CD4-positive, alpha-beta T cell (primary cell): ENCODE data around the gene CHD9. TPM values are rescaled to one million over a fixed set of nuclear protein-coding genes. Genes with fewer than 3 reads are reported as not detected.

ENCODE experiments used
- ATAC-seq: fragments of 200-7000 bp; cut with Tn5 transposase; one replicate; pipeline ENCODE4 v1.10.0; 2022; ENCODE audit warnings: mild to moderate bottlenecking; ENCODE audit not compliant: poor library complexity
- CTCF ChIA-PET: fragments of 350-600 bp; sonication (Branson Sonifier 250); formaldehyde crosslinking; loops from one replicate; lab custom pipeline; 2021; ENCODE audit warnings: antibody characterized with exemption, inconsistent platforms; lab: Charles Lee
- POLR2A ChIA-PET: fragments of 350-600 bp; sonication (Branson Sonifier 250); formaldehyde crosslinking; loops from one replicate; lab custom pipeline; 2021; ENCODE audit warnings: antibody characterized with exemption, inconsistent platforms; lab: Charles Lee
- DNase-seq, 14 experiments: peaks; one replicate each; pipeline ENCODE4 v3.0.0-alpha.2; 2013 to 2020; ENCODE audit warnings: mixed read lengths in 2 of 14
- H3K27ac ChIP-seq, 2 donors: one replicate each; pipeline versions ENCODE4 v1.5.1 to v1.7.0; 2013; ENCODE audit warnings: low read length in 2 of 2, low read depth in 1 of 2, mild to moderate bottlenecking in 1 of 2
- H3K27me3 ChIP-seq, 2 experiments: 1 replicate in 1 of 2; 2 replicates in 1 of 2; pipeline versions ENCODE4 v1.6.1 to v1.7.0; 2013; ENCODE audit warnings: low read length in 2 of 2, control low read depth in 1 of 2, mild to moderate bottlenecking in 1 of 2, moderate library complexity in 1 of 2; ENCODE audit not compliant: insufficient read depth in 2 of 2, control insufficient read depth in 1 of 2
- H3K36me3 ChIP-seq: one replicate; pipeline ENCODE4 v1.6.1; 2013; ENCODE audit warnings: low read length, control low read depth; ENCODE audit not compliant: insufficient read depth
- H3K4me1 ChIP-seq: one replicate; pipeline ENCODE4 v1.6.1; 2013; ENCODE audit warnings: low read length, control low read depth; ENCODE audit not compliant: insufficient read depth
- H3K4me3 ChIP-seq: one replicate; pipeline ENCODE4 v1.5.1; 2013; ENCODE audit warnings: mild to moderate bottlenecking, low read length, moderate library complexity
- H3K9me3 ChIP-seq, 2 experiments: 1 replicate in 1 of 2; 2 replicates in 1 of 2; pipeline versions ENCODE4 v1.6.1 to v1.7.0; 2013; ENCODE audit warnings: low read length in 2 of 2, mild to moderate bottlenecking in 2 of 2, control low read depth in 1 of 2, moderate library complexity in 1 of 2; ENCODE audit not compliant: control insufficient read depth in 1 of 2, insufficient read depth in 1 of 2
- H3K27ac Mint-ChIP-seq: one replicate; pipeline ENCODE4 v1.8.0; 2020; ENCODE audit warnings: mixed read lengths
- H3K27me3 Mint-ChIP-seq: one replicate; pipeline ENCODE4 v1.8.0; 2021; ENCODE audit warnings: mixed read lengths
- H3K36me3 Mint-ChIP-seq: one replicate; pipeline ENCODE4 v1.8.0; 2021; ENCODE audit warnings: low read depth, mixed read lengths
- H3K4me1 Mint-ChIP-seq: one replicate; pipeline ENCODE4 v1.8.0; 2021; ENCODE audit warnings: low read depth, mixed read lengths
- H3K4me3 Mint-ChIP-seq: one replicate; pipeline ENCODE4 v1.8.0; 2020; ENCODE audit warnings: mild to moderate bottlenecking, mixed read lengths
- H3K9me3 Mint-ChIP-seq: one replicate; pipeline ENCODE4 v1.8.0; 2020; ENCODE audit warnings: mixed read lengths
- intact Hi-C, 2 experiments: fragments of 100-400 bp; cut with DNase I in 1 of 2; cut with micrococcal nuclease in 1 of 2; formaldehyde crosslinking; loops; one replicate each; pipeline versions ENCODE4 v1.15.1 to v1.9.0; 2023 to 2025; cut with DNase I, micrococcal nuclease
- total RNA-seq, 174 experiments: library from RNA in 2 of 174; stranded (reverse) in 2 of 174; gene quantifications; one replicate each; pipeline ENCODE4 v1.2.3 and lab custom pipeline; 2021 to 2026
- TF ChIP-seq, protein P1 (sequence below): fragments of 200-600 bp; IDR thresholded peaks from one replicate; pipeline ENCODE4 v1.8.0; 2022; ENCODE audit warnings: antibody characterized with exemption, mild to moderate bottlenecking

Gene CHD9
- total RNA-seq, 2 experiments from 2014 or later = 28.2 to 28.8 TPM

- CTCF ChIA-PET = interaction anchor here (0.8 kb wide), 1 partner anchor 45 kb away, joined by 3 read pairs; the partner anchor contains the start of gene CHD9
- no peaks in the 10 kb centered on the region for H3K27me3 Mint-ChIP-seq
Observed at GRCh38 chr16:53100131-53100748, 45.4 kb downstream of the CHD9 start.

GRCh38 chr16:53100889-53101288, 46.1 kb downstream of the CHD9 start:
- intact Hi-C loops = no loop called here
- TF ChIP-seq, protein P1, sequence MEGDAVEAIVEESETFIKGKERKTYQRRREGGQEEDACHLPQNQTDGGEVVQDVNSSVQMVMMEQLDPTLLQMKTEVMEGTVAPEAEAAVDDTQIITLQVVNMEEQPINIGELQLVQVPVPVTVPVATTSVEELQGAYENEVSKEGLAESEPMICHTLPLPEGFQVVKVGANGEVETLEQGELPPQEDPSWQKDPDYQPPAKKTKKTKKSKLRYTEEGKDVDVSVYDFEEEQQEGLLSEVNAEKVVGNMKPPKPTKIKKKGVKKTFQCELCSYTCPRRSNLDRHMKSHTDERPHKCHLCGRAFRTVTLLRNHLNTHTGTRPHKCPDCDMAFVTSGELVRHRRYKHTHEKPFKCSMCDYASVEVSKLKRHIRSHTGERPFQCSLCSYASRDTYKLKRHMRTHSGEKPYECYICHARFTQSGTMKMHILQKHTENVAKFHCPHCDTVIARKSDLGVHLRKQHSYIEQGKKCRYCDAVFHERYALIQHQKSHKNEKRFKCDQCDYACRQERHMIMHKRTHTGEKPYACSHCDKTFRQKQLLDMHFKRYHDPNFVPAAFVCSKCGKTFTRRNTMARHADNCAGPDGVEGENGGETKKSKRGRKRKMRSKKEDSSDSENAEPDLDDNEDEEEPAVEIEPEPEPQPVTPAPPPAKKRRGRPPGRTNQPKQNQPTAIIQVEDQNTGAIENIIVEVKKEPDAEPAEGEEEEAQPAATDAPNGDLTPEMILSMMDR = no peak
- Histone ChIP-seq H3K36me3 (no peaks in the 10 kb centered on the region), H3K9me3 (no peaks in the 10 kb centered on the region), H3K4me3 (no peak overlapping the region), H3K27me3 (no peaks in the 10 kb centered on the region), H3K4me1 (peaks cover 28% of the 10 kb centered on the region), H3K27ac (no peak overlapping the region)
- Mint-ChIP-seq H3K4me1 (peaks cover 18% of the 10 kb centered on the region), H3K27ac (peak overlapping the region; percentile 49), H3K27me3 (no peaks in the 10 kb centered on the region), H3K36me3 (no peaks in the 10 kb centered on the region), H3K4me3 (peak overlapping the region; percentile 78), H3K9me3 (no peaks in the 10 kb centered on the region)
- CTCF ChIA-PET = no interaction called here
- ATAC-seq (no peak), DNase-seq (no peak)
- POLR2A ChIA-PET = interaction anchor here (0.6 kb wide), 1 partner anchor 24 kb away, joined by 3 read pairs; no protein-coding TSS in a partner anchor

More at GRCh38 chr16:53100131-53100748, 45.4 kb downstream of the CHD9 start:
- Mint-ChIP-seq H3K4me3 (peak overlapping the region; percentile 78), H3K36me3 (no peaks in the 10 kb centered on the region), H3K27ac (peak overlapping the region; percentile 79), H3K9me3 (no peaks in the 10 kb centered on the region), H3K4me1 (peaks cover 18% of the 10 kb centered on the region)
- Histone ChIP-seq H3K4me1 (peaks cover 28% of the 10 kb centered on the region), H3K27ac (peak overlapping the region; percentile 64 to 78), H3K36me3 (no peaks in the 10 kb centered on the region), H3K4me3 (peak overlapping the region; percentile 64), H3K27me3 (no peaks in the 10 kb centered on the region), H3K9me3 (no peaks in the 10 kb centered on the region)
- TF ChIP-seq, protein P1 = no peak
- intact Hi-C loops = no loop called here
- ATAC-seq (no peak), DNase-seq (no peak)
- POLR2A ChIA-PET = interaction anchor here (0.6 to 1.7 kb wide), 2 partner anchors 24 to 29 kb away, joined by 3 to 8 read pairs; no protein-coding TSS in a partner anchor

DNA sequence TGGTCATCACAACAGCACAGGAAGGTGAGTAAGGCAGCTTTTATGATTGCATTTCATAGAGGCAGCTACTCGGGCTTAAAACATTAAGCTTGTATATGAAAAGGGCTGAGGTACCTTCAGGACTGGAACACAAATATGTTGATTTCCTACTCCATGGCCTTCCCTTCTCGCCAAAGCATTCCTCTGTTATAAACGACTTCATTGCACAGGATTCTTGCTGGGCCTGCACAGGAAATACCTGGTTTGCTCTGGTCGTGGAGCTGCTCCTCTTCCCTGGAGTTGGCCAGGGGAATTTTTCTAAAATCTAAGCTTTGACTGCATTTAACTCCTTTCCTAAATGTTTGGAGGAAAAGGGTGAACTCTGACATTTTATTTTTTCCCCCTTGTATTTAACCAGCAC, 49.0 kb downstream of the CHD9 start:
- TF ChIP-seq, protein P1 = no peak
- no peak overlapping the region for H3K27ac ChIP-seq
- H3K9me3 ChIP-seq = no peaks in the 10 kb centered on the region
- no peak for ATAC-seq
- DNase-seq = no peak
- Mint-ChIP-seq H3K4me3 (no peak overlapping the region), H3K9me3 (no peaks in the 10 kb centered on the region), H3K4me1 (peaks cover 13% of the 10 kb centered on the region), H3K27me3 (no peaks in the 10 kb centered on the region), H3K36me3 (no peaks in the 10 kb centered on the region), H3K27ac (no peak overlapping the region)
- POLR2A ChIA-PET = no interaction called here
- CTCF ChIA-PET = no interaction called here
- H3K27me3 ChIP-seq = no peaks in the 10 kb centered on the region
- intact Hi-C loops = no loop called here
- no peaks in the 10 kb centered on the region for H3K36me3 ChIP-seq
- H3K4me3 ChIP-seq = no peak overlapping the region
- H3K4me1 ChIP-seq = peaks cover 17% of the 10 kb centered on the region
